Neural crest cell (in vitro differentiated cells): ENCODE results near the gene HEATR3. TPM values are rescaled to one million over a fixed set of nuclear protein-coding genes. Genes with fewer than 3 reads are reported as not detected.
A peak's percentile ranks its signal among the peaks of the same experiment; 100 is the strongest.

ENCODE experiments used
- DNase-seq: peaks from one replicate; pipeline ENCODE4 v3.0.0; 2021; ENCODE audit warnings: low read depth, mixed read lengths, low spot score
- H3K27ac Mint-ChIP-seq: one replicate; pipeline ENCODE4 v1.8.0; 2021; ENCODE audit warnings: mild to moderate bottlenecking, mixed read lengths; ENCODE audit not compliant: unreplicated experiment
- H3K27me3 Mint-ChIP-seq: 2 replicates; pipeline ENCODE4 v1.8.0; 2021; ENCODE audit warnings: low read depth, mild to moderate bottlenecking, mixed read lengths
- H3K36me3 Mint-ChIP-seq: 2 replicates; pipeline ENCODE4 v1.8.0; 2021; ENCODE audit warnings: low read depth, mild to moderate bottlenecking, mixed read lengths
- H3K4me1 Mint-ChIP-seq: 2 replicates; pipeline ENCODE4 v1.8.0; 2021; ENCODE audit warnings: mixed read lengths
- H3K4me3 Mint-ChIP-seq: one replicate; pipeline ENCODE4 v1.8.0; 2021; ENCODE audit warnings: mild to moderate bottlenecking, mixed read lengths
- H3K9me3 Mint-ChIP-seq: 2 replicates; pipeline ENCODE4 v1.8.0; 2021; ENCODE audit warnings: mixed read lengths
- total RNA-seq: library from RNA; stranded (reverse); gene quantifications from 2 replicates; pipeline ENCODE4 v1.2.1, GENCODE V29; 2021
- TF ChIP-seq, protein P1 (sequence below): fragments of 200-600 bp; sonication (generic); conservative IDR thresholded peaks from 2 replicates; pipeline ENCODE4 v1.5.0; 2021; ENCODE audit warnings: antibody characterized with exemption, mild to moderate bottlenecking

The HEATR3 gene
- total RNA-seq, 1 donor from 2014 or later: 25.4 TPM

DNA sequence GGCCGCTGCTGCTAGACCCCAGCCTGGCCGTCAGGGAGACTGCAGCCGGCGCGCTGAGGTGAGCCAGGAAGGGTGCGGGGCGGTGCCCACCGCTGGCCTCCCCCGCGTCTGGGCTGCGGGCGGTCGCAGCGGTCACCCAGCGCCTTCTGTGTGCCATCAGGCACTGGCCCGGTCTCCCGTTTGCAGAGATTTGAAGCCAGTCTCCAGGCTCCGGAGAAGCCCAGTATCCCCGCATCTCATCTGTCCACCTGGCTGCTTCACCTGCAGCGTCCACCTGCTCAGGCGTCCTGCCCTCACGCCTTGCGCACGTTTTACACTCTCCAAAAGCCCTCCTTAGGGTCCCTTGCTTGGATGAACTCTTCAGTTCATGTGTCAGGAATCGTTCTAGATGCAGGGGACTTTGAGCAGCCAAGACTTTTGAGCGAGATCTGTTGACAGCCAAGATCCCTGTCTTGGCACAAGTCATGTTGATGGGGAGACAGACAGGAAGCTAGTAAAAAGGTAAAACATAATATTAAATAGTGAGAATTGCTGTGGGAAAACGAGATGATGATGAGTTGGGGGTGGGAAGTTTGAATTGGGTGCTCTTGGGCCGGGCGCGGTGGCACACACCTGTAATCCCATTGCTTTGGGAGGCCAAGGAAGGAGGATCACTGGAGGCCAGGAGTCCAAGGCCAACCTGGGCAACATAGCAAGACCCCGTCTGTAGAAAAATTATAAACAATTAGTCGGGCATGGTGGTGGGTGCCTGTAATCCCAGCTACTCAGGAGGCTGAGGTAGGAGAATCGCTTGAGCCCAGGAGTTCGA, 916 bp downstream of the HEATR3 start:
- H3K36me3 Mint-ChIP-seq: no peaks in the 10 kb centered on the region
- TF ChIP-seq, protein P1, sequence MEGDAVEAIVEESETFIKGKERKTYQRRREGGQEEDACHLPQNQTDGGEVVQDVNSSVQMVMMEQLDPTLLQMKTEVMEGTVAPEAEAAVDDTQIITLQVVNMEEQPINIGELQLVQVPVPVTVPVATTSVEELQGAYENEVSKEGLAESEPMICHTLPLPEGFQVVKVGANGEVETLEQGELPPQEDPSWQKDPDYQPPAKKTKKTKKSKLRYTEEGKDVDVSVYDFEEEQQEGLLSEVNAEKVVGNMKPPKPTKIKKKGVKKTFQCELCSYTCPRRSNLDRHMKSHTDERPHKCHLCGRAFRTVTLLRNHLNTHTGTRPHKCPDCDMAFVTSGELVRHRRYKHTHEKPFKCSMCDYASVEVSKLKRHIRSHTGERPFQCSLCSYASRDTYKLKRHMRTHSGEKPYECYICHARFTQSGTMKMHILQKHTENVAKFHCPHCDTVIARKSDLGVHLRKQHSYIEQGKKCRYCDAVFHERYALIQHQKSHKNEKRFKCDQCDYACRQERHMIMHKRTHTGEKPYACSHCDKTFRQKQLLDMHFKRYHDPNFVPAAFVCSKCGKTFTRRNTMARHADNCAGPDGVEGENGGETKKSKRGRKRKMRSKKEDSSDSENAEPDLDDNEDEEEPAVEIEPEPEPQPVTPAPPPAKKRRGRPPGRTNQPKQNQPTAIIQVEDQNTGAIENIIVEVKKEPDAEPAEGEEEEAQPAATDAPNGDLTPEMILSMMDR: peak; percentile 25
- H3K4me1 Mint-ChIP-seq: peaks cover 21% of the 10 kb centered on the region
- H3K27me3 Mint-ChIP-seq: no peaks in the 10 kb centered on the region
- H3K9me3 Mint-ChIP-seq: peaks cover 2% of the 10 kb centered on the region
- DNase-seq: no peak
- peak overlapping the region; percentile 93 for H3K4me3 Mint-ChIP-seq
- H3K27ac Mint-ChIP-seq: peak overlapping the region; percentile 3

DNA sequence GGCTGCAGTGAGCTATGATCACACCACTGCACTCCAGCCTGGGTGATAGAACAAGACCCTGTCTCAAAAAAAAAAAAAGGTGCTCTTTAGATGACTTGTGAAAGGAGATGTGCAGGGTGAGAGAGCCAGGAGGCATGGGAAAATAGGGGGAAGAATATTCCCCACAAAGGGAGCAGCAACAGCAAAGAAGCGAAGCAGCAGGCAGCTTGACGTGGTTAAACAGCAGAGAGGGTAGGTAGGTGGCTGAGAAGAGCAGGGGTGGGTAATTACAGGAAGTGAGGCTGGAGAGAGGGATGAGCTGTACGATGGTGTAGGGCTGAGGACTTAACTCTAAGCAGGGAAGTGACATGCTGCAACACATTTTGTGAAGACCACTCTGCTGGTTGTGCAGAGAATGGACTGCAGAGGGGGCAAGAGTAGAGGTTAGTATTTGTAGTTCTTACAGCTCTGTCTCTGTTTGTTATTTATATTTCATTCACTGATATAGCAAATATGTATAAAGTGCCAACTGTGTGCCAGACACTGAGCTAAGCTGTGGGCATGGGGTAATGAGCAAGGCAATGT, 1.6 kb downstream of the HEATR3 start:
- Mint-ChIP-seq H3K4me3 (peak overlapping the region; percentile 93), H3K9me3 (peaks cover 2% of the 10 kb centered on the region), H3K36me3 (no peaks in the 10 kb centered on the region), H3K27me3 (no peaks in the 10 kb centered on the region), H3K4me1 (peaks cover 21% of the 10 kb centered on the region), H3K27ac (peak overlapping the region; percentile 64)
- DNase-seq: peak; percentile 8
- TF ChIP-seq, protein P1: peak; percentile 55

DNA sequence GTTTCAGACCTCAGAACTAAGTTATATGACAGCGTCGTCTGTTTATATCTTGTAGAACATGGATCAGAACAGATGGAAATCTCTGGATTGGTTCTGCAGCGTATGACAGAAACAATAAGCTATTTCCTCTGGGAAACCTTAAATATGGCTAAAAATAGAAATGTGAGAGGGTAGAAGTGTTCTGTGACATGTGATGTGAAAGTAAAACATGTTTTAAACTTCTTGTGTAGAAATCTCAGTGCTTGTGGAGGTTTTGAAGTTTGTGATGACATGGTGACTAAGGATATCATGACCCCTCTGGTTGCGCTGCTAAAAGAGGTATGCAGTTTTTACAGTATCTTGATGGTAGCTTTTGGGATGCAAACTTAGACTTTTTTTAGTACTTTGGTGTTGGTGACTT, 2.8 kb downstream of the HEATR3 start:
- H3K4me3 Mint-ChIP-seq: peak overlapping the region; percentile 93
- no peaks in the 10 kb centered on the region for H3K27me3 Mint-ChIP-seq
- no peak for DNase-seq
- no peaks in the 10 kb centered on the region for H3K36me3 Mint-ChIP-seq
- H3K4me1 Mint-ChIP-seq: peaks cover 21% of the 10 kb centered on the region
- TF ChIP-seq, protein P1: no peak
- no peak overlapping the region for H3K27ac Mint-ChIP-seq
- peaks cover 2% of the 10 kb centered on the region for H3K9me3 Mint-ChIP-seq

DNA sequence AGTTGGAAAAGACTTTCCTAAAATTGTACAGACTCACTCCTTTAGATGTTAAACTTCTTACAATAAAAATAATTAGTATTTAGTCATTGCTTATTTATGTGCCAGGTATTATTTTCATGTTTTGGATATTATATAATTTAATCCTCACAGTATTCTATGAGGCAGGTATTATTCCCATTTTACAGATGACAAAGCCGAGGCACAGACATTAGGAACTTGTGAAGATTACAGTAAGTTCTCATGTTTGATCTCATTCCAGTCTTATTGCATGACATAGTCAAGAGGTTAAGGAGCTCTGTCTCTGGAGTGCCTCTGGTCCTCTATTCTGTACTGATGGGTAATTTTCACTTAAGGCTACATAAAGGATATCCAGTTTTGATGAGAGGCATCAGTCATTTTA, 3.3 kb downstream of the HEATR3 start:
- no peak for DNase-seq
- H3K4me1 Mint-ChIP-seq: peaks cover 21% of the 10 kb centered on the region
- TF ChIP-seq, protein P1: no peak
- H3K27me3 Mint-ChIP-seq: no peaks in the 10 kb centered on the region
- H3K4me3 Mint-ChIP-seq: peak overlapping the region; percentile 45
- H3K9me3 Mint-ChIP-seq: peaks cover 2% of the 10 kb centered on the region
- no peaks in the 10 kb centered on the region for H3K36me3 Mint-ChIP-seq
- H3K27ac Mint-ChIP-seq: no peak overlapping the region

DNA sequence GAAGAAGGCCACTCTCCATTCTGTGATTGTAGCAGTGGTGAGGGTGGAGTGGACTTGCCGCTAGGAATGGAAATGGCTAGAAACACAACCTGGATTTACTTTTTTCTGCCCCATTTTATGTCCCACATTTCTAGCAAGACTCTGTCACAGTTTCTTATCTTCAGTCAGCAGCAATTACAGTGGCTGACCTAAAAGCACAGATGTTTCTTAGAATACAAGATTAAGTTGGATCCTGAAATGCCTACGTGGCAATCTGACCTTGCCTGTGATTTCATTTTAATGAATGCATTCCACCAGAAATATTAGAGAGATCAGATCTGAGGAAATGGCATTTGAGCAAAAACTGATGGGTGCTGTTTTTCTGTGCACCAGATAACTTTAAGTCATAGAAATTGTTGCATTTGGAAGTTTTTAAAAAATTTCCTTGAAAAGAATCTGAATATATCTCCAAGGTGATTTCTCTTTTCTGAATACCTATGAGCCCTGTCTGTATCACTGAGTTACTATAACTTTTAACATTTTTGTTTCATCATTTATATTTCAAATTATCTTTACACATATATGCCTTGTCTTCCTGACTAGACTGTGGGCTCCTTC, 5.4 kb downstream of the HEATR3 start:
- H3K27me3 Mint-ChIP-seq: no peaks in the 10 kb centered on the region
- no peaks in the 10 kb centered on the region for H3K36me3 Mint-ChIP-seq
- TF ChIP-seq, protein P1: no peak
- H3K27ac Mint-ChIP-seq: no peak overlapping the region
- H3K4me3 Mint-ChIP-seq: peak overlapping the region; percentile 6
- no peaks in the 10 kb centered on the region for H3K9me3 Mint-ChIP-seq
- peaks cover 16% of the 10 kb centered on the region for H3K4me1 Mint-ChIP-seq
- DNase-seq: no peak
